Ovary (tissue), 10 donors: ENCODE results near the gene ARSG. TPM values are rescaled to one million over a fixed set of nuclear protein-coding genes. Genes with fewer than 3 reads are reported as not detected.
A peak's percentile ranks its signal among the peaks of the same experiment; 100 is the strongest.

Experiments used
- DNase-seq, 5 donors: peaks; one replicate each; pipeline ENCODE4 v3.0.0-alpha.2; 2019 to 2020
- H3K27ac ChIP-seq, 2 donors: fragments of 200-600 bp; one replicate each; pipeline versions ENCODE4 v1.5.1 to v1.8.0; 2019 to 2022
- H3K27me3 ChIP-seq: fragments of 200-600 bp; one replicate; pipeline ENCODE4 v1.8.0; 2022
- H3K36me3 ChIP-seq: fragments of 200-600 bp; sonication (generic); one replicate; pipeline ENCODE4 v1.5.1; 2019
- H3K4me1 ChIP-seq: one replicate; pipeline ENCODE4 v1.8.1; 2013; ENCODE audit warnings: mild to moderate bottlenecking, moderate library complexity; ENCODE audit not compliant: insufficient read depth
- H3K4me3 ChIP-seq: fragments of 200-600 bp; sonication (generic); one replicate; pipeline ENCODE4 v1.5.1; 2017
- H3K9me3 ChIP-seq, 2 donors: fragments of 200-600 bp in 1 of 2; sonication (generic) in 1 of 2; one replicate each; pipeline versions ENCODE4 v1.5.1 to v1.8.1; 2013 to 2019; ENCODE audit warnings: mild to moderate bottlenecking in 1 of 2, moderate library complexity in 1 of 2
- CTCF ChIP-seq, 3 donors: fragments of 450-650 bp in 2 of 3; fragments of 200-600 bp in 1 of 3; IDR thresholded peaks; one replicate each; pipeline versions ENCODE4 v1.5.1 to v1.8.0; 2016 to 2022; ENCODE audit warnings: antibody characterized with exemption in 3 of 3, mild to moderate bottlenecking in 1 of 3
- EP300 ChIP-seq: sonication (generic); formaldehyde crosslinking; IDR thresholded peaks from one replicate; pipeline ENCODE4 v1.6.1; 2017; ENCODE audit warnings: antibody characterized with exemption
- POLR2A ChIP-seq: fragments of 450-650 bp; IDR thresholded peaks from one replicate; pipeline ENCODE4 v1.6.1; 2017; ENCODE audit warnings: antibody characterized with exemption, mild to moderate bottlenecking, moderate library complexity
- WGBS, 3 donors: extraction: QIAGEN DNeasy Blood & Tissue Kit in 1 of 3; methylation state at CpG; one replicate each; pipeline versions ENCODE4 v1.1.5 to v1.1.7; 2013 to 2017; 5-methylcytosine and 5-hydroxymethylcytosine counted together
- intact Hi-C, 4 donors: fragments of 100-400 bp; cut with DNase I; formaldehyde crosslinking; loops; one replicate each; pipeline versions ENCODE4 v1.11.0 to v1.15.1; 2022 to 2023
- long read RNA-seq, 3 donors: library from polyadenylated mRNA in 2 of 3; unstranded in 2 of 3; transcript quantifications; one replicate each; pipeline ENCODE4 v2.0.0 and lab custom pipeline, GENCODE V29; 2021 to 2026
- polyA plus RNA-seq, 2 donors: library from polyadenylated mRNA; stranded (reverse); fragments of 200-250 nt in 1 of 2; fragments of 350-450 nt in 1 of 2; fragmentation: Illumina TruSeq in 1 of 2; extraction: RNeasy Lipid Tissue Mini Kit (QIAGEN cat#74804) in 1 of 2; gene quantifications; one replicate each; pipeline ENCODE4 v1.2.3, GENCODE V29; 2013 to 2014
- total RNA-seq, 7 donors: library from RNA; depleted of rRNA in 2 of 7; stranded (reverse); fragments of >200 nt in 2 of 7; fragmentation: NEBNext Ultra II Directional in 3 of 7; extraction: Animal tissue kit (Norgen Biotek cat#: 25700) in 3 of 7; gene quantifications; one replicate each; pipeline versions ENCODE4 v1.1.0 to v1.2.4, GENCODE V29; 2016 to 2023
- donor health status: DM: no; HTN: no; CAD: no; lungs with moderate emphysema.
- donor health status: DM: no; HTN: no; CAD: no.
- donor health status: Bipolar disorder and iron deficiency.
- donor health status: DM: yes; HTN: yes; CAD: no.
- donor health status: DM: no; HTN: no; CAD: no.
- donor health status: DM: yes; HTN: yes; CAD: no.

ARSG gene
- total RNA-seq: 10 to 100 TPM in 5 of 7 donors, 1 to 10 TPM in 2; 6.7 to 18.5 (median 11.1) TPM
- polyA plus RNA-seq: 10 to 100 TPM in 1 of 2 donors, 1 to 10 TPM in 1; 5.2 to 19.8 TPM
- long read RNA-seq, donor 1, full-length matches to known transcripts: 19 of 116 reads
- long read RNA-seq, donor 1, partial matches to known transcripts: 66 of 116 reads
- long read RNA-seq, donor 1, other reads (novel, unspliced or antisense): 31 of 116 reads
- long read RNA-seq, donor 2: 0 reads
- long read RNA-seq, donor 3, full-length matches to known transcripts: 5 of 44 reads
- long read RNA-seq, donor 3, partial matches to known transcripts: 24 of 44 reads
- long read RNA-seq, donor 3, other reads (novel, unspliced or antisense): 15 of 44 reads

DNA sequence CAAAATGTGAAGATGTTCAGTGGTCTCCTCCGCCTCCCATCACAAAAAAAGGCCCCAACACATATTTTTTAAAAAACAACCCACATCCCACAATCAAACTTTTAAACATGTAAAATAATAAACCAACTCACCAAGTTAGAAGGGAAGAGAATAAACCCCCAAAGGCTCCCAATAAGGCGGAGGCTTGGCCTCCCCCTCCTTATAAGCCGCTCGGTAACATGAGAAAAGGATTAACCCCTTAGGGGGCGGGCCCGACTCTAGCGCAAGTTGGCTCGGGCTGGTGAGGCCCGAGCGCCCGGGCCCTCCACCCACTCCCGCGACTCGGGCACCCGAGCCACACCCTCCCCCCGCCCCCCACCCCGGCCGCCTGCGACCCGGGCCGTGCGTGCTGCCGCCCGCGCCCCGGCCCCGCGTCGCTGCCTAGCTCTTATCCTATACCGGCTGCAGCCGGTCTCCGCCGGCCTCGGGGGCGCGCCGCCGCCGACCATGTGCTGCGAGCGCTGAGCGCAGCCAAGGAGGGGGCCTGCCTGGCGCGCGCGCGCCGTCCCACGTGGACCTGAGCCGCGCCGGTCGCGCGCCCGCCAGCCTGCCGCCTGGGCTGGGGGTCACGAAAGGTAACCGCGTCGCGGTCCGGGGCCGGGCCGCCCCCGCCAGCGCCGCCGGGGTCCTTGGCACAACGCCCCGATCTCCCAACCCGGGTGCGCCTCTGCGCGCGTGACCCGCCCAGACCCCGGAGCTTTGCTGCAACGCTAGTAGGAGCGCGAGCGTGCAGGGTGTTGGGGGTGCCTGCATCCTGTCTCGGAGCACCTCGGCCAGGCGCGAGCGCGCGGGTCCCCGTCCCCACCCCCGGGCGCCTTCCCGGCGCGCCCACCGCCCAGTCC lies at the start of gene ARSG, which contains the start of gene SLC16A6:
TSS of gene ARSG (plus strand) at position 541 of the 881 bp plus-strand sequence. CDS start 15,999 bp downstream, outside the sequence.
TSS of gene SLC16A6 (minus strand) at position 173 of the 881 bp plus-strand sequence. CDS start 12,807 bp downstream, outside the sequence.
- Histone ChIP-seq H3K9me3 (no peaks in the 10 kb centered on the region), H3K4me3 (peak within 1 kb of the TSS; percentile 47), H3K27me3 (no peaks in the 10 kb centered on the region), H3K36me3 (no peaks in the 10 kb centered on the region), H3K4me1 (peaks cover 5% of the 10 kb centered on the region), H3K27ac (peak within 1 kb of the TSS; percentile 60 to 75)
- peak; percentile 57 to 81 (median 71) for DNase-seq
- no peak for TF ChIP-seq CTCF (IDR thresholded peaks at IDR 0.05)
- TF ChIP-seq POLR2A: no peak
- TF ChIP-seq EP300: no peak
- intact Hi-C loops: no loop called here
- 0 to 1% (median 1%) methylated on average over 18 to 96 of the region's 96 CpGs for WGBS, 3 donors

DNA sequence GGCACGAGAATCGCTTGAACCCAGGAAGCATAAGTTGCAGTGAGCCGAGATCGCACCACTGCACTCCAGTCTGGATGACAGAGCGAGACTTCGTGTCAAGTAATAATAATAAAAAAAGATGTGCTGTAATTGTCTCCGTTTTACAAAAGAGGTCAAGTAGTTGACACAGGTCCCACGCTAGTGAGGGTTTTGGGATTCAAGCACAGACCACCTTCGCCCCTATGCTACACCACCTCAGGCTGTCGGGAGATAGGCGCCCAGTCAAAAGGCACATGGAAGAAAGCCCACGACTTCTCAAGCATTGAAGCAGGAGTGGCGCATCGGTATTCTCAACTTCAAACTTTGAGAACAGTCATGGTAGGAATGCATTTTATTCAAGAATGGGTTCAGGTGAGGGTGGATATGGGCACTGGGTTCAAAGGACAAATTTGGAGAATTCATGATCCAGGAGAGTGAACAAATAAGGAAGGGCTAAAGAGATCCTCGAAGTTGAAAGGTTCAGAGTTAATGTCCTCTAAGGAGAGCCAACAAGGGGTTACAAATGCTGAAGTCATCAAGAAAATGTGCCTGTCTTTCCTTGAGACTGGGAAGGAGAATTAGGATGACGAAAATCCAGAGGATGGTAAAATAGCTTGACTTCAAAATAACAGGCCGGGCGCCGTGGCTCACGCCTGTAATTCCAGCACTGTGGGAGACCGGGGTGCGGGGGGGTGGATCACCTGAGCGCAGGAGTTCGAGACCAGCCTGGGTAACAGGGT lies 44.8 kb upstream of the ARSG start:
- DNase-seq: peak; percentile 26 to 59 (median 55)
- Histone ChIP-seq H3K27me3 (no peaks in the 10 kb centered on the region), H3K27ac (no peak overlapping the region), H3K4me3 (peak overlapping the region; percentile 71), H3K9me3 (no peaks in the 10 kb centered on the region), H3K36me3 (no peaks in the 10 kb centered on the region), H3K4me1 (peaks cover 4% of the 10 kb centered on the region)
- intact Hi-C loops: no loop called here
- 90 to 93% (median 92%) methylated on average over 24 of the region's 24 CpGs for WGBS, 3 donors
- no peak for TF ChIP-seq EP300
- no peak for TF ChIP-seq CTCF (IDR thresholded peaks at IDR 0.05)
- no peak for TF ChIP-seq POLR2A

GRCh38 chr17:68247445-68248198 lies 43.7 kb upstream of the ARSG start, which contains the start of gene AMZ2:
Gene AMZ2 (plus strand): TSS chr17:68248043. CDS start chr17:68250188, 2,145 bp downstream.
- H3K4me3 ChIP-seq: peak within 1 kb of the TSS; percentile 71
- no peaks in the 10 kb centered on the region for H3K27me3 ChIP-seq
- peak within 1 kb of the TSS; percentile 89 to 96 for H3K27ac ChIP-seq
- H3K9me3 ChIP-seq: no peaks in the 10 kb centered on the region
- no peaks in the 10 kb centered on the region for H3K36me3 ChIP-seq
- peak; percentile 94 to 99 (median 97) for DNase-seq
- 0 to 1% (median 1%) methylated on average over 75 to 97 of the region's 97 CpGs for WGBS, 3 donors
- TF ChIP-seq POLR2A (peak; percentile 97), EP300 (no peak)
- H3K4me1 ChIP-seq: peaks cover 4% of the 10 kb centered on the region
- intact Hi-C loops: no loop called here

DNA sequence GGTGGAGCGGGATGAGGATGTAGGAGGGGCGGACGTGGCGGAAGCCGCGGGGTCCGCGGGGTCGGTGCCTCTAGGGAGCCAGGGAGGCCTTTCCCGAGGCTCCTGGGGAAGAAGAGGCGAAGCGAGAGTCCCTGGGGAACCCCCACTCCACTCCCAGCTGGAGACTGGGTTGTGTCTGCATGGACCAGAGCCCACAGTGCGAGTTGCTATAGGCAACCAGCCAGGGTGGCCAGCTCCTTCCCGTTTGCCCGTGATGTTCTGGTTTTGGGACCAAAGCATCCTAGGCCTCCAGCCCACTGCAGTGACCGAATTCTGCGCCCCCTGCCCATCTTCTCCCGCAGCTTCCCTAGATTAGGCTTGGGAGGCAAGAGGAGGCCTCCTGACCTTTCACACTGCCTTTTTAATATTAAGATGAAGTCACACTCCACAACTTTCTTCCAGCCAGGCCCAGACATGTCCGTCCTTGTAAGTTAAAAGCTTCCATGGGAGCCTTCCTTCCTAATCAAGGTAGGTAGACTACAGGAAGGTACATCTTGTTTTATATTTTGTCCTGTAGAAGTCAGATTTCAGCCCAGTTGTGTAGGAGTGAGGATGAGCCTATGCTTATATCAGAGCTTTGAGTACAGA lies 43.0 kb upstream of the ARSG start:
- intact Hi-C loops: no loop called here
- peak in 3 of 5 donors; percentile 84 to 85 (median 84) for DNase-seq
- TF ChIP-seq CTCF (IDR thresholded peaks at IDR 0.05): no peak
- no peak for TF ChIP-seq POLR2A
- TF ChIP-seq EP300: no peak
- no peaks in the 10 kb centered on the region for H3K36me3 ChIP-seq
- no peaks in the 10 kb centered on the region for H3K9me3 ChIP-seq
- H3K4me3 ChIP-seq: peak overlapping the region; percentile 71
- H3K4me1 ChIP-seq: peaks cover 4% of the 10 kb centered on the region
- H3K27ac ChIP-seq: peak overlapping the region; percentile 89 to 96
- H3K27me3 ChIP-seq: no peaks in the 10 kb centered on the region
- WGBS, 3 donors: 1 to 2% (median 2%) methylated on average over 16 to 19 of the region's 19 CpGs
